ENCODE data around the gene RRP8.

Gene RRP8

GRCh38 chr11:6629892-6630631, 26.6 kb upstream of the RRP8 start (continued):
- no peak for TF ChIP-seq CREB5 (CRISPR knock-in tag; IDR thresholded peaks at IDR 0.05; ENCODE audit: low read depth)
- no peak for TF ChIP-seq OSR1 (CRISPR knock-in tag; IDR thresholded peaks at IDR 0.05)
- TF ChIP-seq ARNTL (CRISPR knock-in tag; IDR thresholded peaks at IDR 0.05; ENCODE audit: borderline replicate concordance, low read depth): no peak

DNA sequence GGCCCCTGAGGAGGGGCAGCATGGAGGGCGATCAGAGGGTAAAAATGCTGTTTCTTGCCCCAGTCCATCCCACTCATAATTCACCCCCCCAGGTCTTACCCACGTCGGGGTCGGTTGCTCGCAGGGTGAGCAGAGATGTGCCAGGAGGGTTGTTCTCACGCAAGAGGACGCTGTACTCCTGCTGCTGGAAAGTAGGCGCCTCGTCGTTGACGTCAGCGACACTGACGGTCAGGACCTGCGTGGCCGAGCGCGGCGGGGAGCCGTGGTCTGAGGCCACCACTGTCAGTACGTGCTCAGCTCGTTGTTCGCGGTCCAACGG, 26.1 kb upstream of the RRP8 start:
- TF ChIP-seq TSHZ2 (CRISPR knock-in tag; IDR thresholded peaks at IDR 0.05) (no peak), ZC3H10 (CRISPR knock-in tag; IDR thresholded peaks at IDR 0.05) (no peak), CREB5 (CRISPR knock-in tag; IDR thresholded peaks at IDR 0.05; ENCODE audit: low read depth) (no peak), ZNF8 (CRISPR knock-in tag; IDR thresholded peaks at IDR 0.05) (no peak), ZNF70 (CRISPR knock-in tag; IDR thresholded peaks at IDR 0.05) (no peak), CSRNP3 (CRISPR knock-in tag; IDR thresholded peaks at IDR 0.05) (no peak)
- no peak for ATAC-seq

DNA sequence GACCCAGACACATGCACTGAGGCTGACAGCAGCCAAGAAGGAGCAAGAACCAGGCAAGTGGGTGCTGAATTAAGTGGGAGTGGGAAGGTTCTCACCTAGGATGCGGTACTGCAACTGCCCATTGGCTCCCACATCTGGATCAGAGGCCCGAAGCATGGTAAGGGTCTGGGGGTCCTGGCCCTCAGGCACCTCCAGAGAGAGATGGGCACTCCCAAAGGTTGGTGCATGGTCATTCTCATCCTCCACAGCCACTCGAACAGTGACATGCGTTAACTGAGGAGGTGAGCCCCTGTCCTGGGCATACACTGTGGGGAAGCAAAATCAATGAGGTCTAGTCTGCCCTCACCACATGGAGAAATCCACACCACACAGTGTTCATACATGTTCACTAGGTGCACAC, 25.1 kb upstream of the RRP8 start:
- ATAC-seq: no peak
- TF ChIP-seq ZNF8 (CRISPR knock-in tag; IDR thresholded peaks at IDR 0.05): no peak
- no peak for TF ChIP-seq BACH2 (CRISPR knock-in tag; IDR thresholded peaks at IDR 0.05; ENCODE audit: borderline replicate concordance)

GRCh38 chr11:6627762-6628241, 24.4 kb upstream of the RRP8 start:
- TF ChIP-seq OSR1 (CRISPR knock-in tag; IDR thresholded peaks at IDR 0.05): no peak
- no peak for TF ChIP-seq TCF4 (CRISPR knock-in tag; IDR thresholded peaks at IDR 0.05; ENCODE audit: borderline replicate concordance)
- TF ChIP-seq CSRNP3 (CRISPR knock-in tag; IDR thresholded peaks at IDR 0.05): no peak
- TF ChIP-seq POU6F1 (CRISPR knock-in tag; IDR thresholded peaks at IDR 0.05; ENCODE audit: borderline replicate concordance, low read depth): no peak
- TF ChIP-seq BACH2 (CRISPR knock-in tag; IDR thresholded peaks at IDR 0.05; ENCODE audit: borderline replicate concordance): no peak
- no peak for TF ChIP-seq ZNF565 (CRISPR knock-in tag; conservative IDR thresholded peaks at IDR 0.05; ENCODE audit: low read depth)
- TF ChIP-seq ZNF70 (CRISPR knock-in tag; IDR thresholded peaks at IDR 0.05): no peak
- TF ChIP-seq ZC3H10 (CRISPR knock-in tag; IDR thresholded peaks at IDR 0.05): no peak
- TF ChIP-seq ZNF8 (CRISPR knock-in tag; IDR thresholded peaks at IDR 0.05): no peak
- TF ChIP-seq CREB5 (CRISPR knock-in tag; IDR thresholded peaks at IDR 0.05; ENCODE audit: low read depth): no peak
- no peak for ATAC-seq
